ENCODE results near the gene ANO6.

ANO6 gene

DNA sequence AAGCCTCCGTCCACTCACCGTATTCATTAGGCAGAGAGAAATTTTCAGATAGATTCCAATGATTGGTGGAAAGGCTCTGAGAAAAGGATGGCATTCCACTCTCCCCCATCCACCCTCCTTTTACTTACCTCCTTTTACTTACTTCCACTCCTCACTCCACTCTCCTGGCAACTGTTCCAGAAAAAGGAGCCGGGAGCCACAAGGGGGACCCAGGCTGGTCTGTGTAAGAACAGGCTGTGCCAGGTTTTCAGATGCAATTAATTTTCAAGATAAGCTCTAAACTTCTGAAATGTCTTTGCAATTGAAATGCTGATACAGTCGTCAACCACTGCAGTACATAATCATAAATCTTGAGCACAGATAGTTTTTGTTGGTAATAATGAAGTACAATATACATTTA is 248.8 kb downstream of the ANO6 start:
- Histone ChIP-seq H3K4me1 (ENCODE audit: control extremely low read depth in 1 of 4, control insufficient read depth in 4 of 4, insufficient read depth in 4 of 4, low read length in 3 of 4) (peaks cover 0 to 4% (median under 1%) of the 10 kb centered on the region in 4 experiments), H3K27me3 (replicated peaks in 2 of 5; ENCODE audit: control insufficient read depth in 4 of 5, insufficient read depth in 5 of 5, low read length in 4 of 5) (no peaks in the 10 kb centered on the region), H3K4me3 (ENCODE audit: control insufficient read depth in 1 of 7, extremely low read depth in 1 of 7, insufficient read depth in 4 of 7, low read depth in 2 of 7, low read length in 6 of 7) (no peak overlapping the region), H3K9me3 (ENCODE audit: control extremely low read depth in 1 of 5, control insufficient read depth in 4 of 5, insufficient read depth in 2 of 5, low read depth in 1 of 5, low read length in 4 of 5) (no peaks in the 10 kb centered on the region), H3K36me3 (ENCODE audit: control insufficient read depth in 4 of 4, insufficient read depth in 4 of 4, low read length in 3 of 4) (no peaks in the 10 kb centered on the region), H3K27ac (ENCODE audit: insufficient read depth in 1 of 2, low read depth in 1 of 2, low read length in 2 of 2, poor library complexity in 1 of 2, severe bottlenecking in 2 of 2) (no peak overlapping the region)
- ChIA-PET POLR2A (no interaction called here), CTCF (no interaction called here)
- no peak for DNase-seq
- 88% methylated on average over 3 of the region's 4 CpGs for WGBS (ENCODE audit: insufficient coverage)

DNA sequence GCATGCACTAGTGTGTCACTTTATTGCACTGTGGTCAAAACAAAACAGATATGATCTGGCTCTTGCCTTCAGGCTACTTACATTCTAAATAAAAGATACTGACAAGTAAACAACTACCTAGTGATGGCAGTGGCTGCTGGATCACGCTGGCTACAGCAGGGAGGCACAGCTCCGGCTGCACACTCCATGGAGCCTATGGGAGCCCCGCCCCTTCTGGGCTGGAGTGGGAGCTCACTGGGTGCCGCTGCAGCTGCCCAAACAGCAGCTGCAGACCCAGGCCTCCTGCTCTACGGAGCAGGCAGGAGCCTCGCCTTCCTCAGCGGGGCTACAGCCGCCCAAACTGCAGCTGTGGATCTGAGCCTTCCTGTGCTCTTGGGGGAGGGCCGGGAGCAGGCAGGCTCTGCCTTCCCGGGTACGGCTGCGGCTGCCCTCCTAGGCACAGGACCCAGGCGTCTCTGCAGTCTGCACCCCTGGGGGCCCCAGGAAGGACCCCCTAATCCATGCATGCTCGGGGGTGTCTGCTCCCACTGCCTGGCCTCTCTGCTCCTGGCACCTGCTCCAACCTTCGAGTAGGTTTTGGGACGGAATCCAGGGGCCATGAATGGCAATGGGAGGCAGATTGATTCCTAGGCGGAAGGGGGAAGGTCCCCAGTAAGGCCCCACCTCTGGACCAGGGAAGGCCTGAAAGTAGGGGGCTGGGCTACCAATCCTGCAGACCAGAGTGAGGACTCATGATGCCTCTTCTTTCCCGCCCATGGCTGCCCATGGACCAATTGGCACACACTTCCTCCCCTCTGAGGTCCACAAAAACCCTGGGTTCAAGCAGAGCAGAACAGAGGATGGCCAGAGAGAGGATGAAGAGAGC is 253.1 kb downstream of the ANO6 start:
- H3K9me3 ChIP-seq (ENCODE audit: control extremely low read depth in 1 of 5, control insufficient read depth in 4 of 5, insufficient read depth in 2 of 5, low read depth in 1 of 5, low read length in 4 of 5) = peaks cover 0 to 2% (median 0%) of the 10 kb centered on the region in 5 experiments
- H3K27ac ChIP-seq (ENCODE audit: insufficient read depth in 1 of 2, low read depth in 1 of 2, low read length in 2 of 2, poor library complexity in 1 of 2, severe bottlenecking in 2 of 2) = no peak overlapping the region
- DNase-seq = no peak
- CTCF ChIA-PET = no interaction called here
- no peaks in the 10 kb centered on the region for H3K36me3 ChIP-seq (ENCODE audit: control insufficient read depth in 4 of 4, insufficient read depth in 4 of 4, low read length in 3 of 4)
- 97% methylated on average over 16 of the region's 18 CpGs for WGBS (ENCODE audit: insufficient coverage)
- POLR2A ChIA-PET = no interaction called here
- no peak overlapping the region for H3K4me3 ChIP-seq (ENCODE audit: control insufficient read depth in 1 of 7, extremely low read depth in 1 of 7, insufficient read depth in 4 of 7, low read depth in 2 of 7, low read length in 6 of 7)
- no peaks in the 10 kb centered on the region for H3K27me3 ChIP-seq (replicated peaks in 2 of 5; ENCODE audit: control insufficient read depth in 4 of 5, insufficient read depth in 5 of 5, low read length in 4 of 5)
- H3K4me1 ChIP-seq (ENCODE audit: control extremely low read depth in 1 of 4, control insufficient read depth in 4 of 4, insufficient read depth in 4 of 4, low read length in 3 of 4) = peaks cover 0 to 9% (median 4%) of the 10 kb centered on the region in 4 experiments

DNA sequence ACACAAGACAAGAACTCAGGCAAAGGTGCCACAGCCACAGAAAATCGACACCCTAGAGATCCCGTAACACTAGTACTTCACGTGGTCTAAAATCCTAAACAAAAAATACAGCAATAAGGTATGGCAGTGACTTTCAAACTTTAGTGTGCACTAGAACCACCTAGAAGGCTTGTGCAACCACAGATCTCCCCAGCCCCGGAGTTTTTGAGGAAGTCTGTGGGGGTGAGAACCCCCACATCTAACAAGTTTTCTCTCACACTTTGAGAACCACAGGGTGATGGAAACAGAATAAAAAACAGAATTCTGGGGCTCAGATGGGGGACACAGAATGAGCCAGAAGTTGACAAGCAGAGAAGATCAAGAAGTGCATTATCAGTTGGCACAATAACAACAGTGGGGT is 254.0 kb downstream of the ANO6 start:
- peak in 2 of 3 donors; percentile 55 to 57 for DNase-seq
- no peaks in the 10 kb centered on the region for H3K36me3 ChIP-seq (ENCODE audit: control insufficient read depth in 4 of 4, insufficient read depth in 4 of 4, low read length in 3 of 4)
- H3K27me3 ChIP-seq (replicated peaks in 2 of 5; ENCODE audit: control insufficient read depth in 4 of 5, insufficient read depth in 5 of 5, low read length in 4 of 5) = no peaks in the 10 kb centered on the region
- no CpG with 5 or more reads among the region's 4 CpGs for WGBS (ENCODE audit: insufficient coverage)
- H3K9me3 ChIP-seq (ENCODE audit: control extremely low read depth in 1 of 5, control insufficient read depth in 4 of 5, insufficient read depth in 2 of 5, low read depth in 1 of 5, low read length in 4 of 5) = peaks cover 0 to 2% (median 0%) of the 10 kb centered on the region in 5 experiments
- H3K27ac ChIP-seq (ENCODE audit: insufficient read depth in 1 of 2, low read depth in 1 of 2, low read length in 2 of 2, poor library complexity in 1 of 2, severe bottlenecking in 2 of 2) = no peak overlapping the region
- H3K4me3 ChIP-seq (ENCODE audit: control insufficient read depth in 1 of 7, extremely low read depth in 1 of 7, insufficient read depth in 4 of 7, low read depth in 2 of 7, low read length in 6 of 7) = no peak overlapping the region
- ChIA-PET CTCF (no interaction called here), POLR2A (no interaction called here)
- peaks cover 0 to 9% (median 4%) of the 10 kb centered on the region in 4 experiments for H3K4me1 ChIP-seq (ENCODE audit: control extremely low read depth in 1 of 4, control insufficient read depth in 4 of 4, insufficient read depth in 4 of 4, low read length in 3 of 4)

DNA sequence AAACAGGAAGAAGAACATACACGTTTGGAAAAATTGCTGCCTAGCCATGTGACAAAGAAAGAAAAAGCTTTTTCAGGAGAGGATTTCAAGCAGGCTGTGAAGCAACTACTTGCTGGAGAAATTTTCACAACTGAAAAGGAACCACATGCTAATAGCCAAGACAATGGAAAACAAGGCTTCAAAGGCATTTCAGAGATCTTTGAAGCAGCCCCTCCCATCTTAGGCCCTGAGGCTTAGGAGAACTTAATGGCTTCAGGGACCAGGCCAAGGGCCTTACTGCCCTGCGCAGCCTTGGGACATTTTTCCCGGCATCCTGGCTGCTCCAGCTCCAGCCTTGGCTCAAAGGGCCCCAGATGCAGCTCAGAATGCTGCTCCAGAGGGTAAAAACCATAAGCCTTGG is 257.7 kb downstream of the ANO6 start:
- peaks cover 0 to 9% (median 4%) of the 10 kb centered on the region in 4 experiments for H3K4me1 ChIP-seq (ENCODE audit: control extremely low read depth in 1 of 4, control insufficient read depth in 4 of 4, insufficient read depth in 4 of 4, low read length in 3 of 4)
- 67% methylated on average over 3 of the region's 3 CpGs for WGBS (ENCODE audit: insufficient coverage)
- no peak overlapping the region for H3K4me3 ChIP-seq (ENCODE audit: control insufficient read depth in 1 of 7, extremely low read depth in 1 of 7, insufficient read depth in 4 of 7, low read depth in 2 of 7, low read length in 6 of 7)
- DNase-seq = no peak
- no peak overlapping the region for H3K27ac ChIP-seq (ENCODE audit: insufficient read depth in 1 of 2, low read depth in 1 of 2, low read length in 2 of 2, poor library complexity in 1 of 2, severe bottlenecking in 2 of 2)
- CTCF ChIA-PET = no interaction called here
- H3K27me3 ChIP-seq (replicated peaks in 2 of 5; ENCODE audit: control insufficient read depth in 4 of 5, insufficient read depth in 5 of 5, low read length in 4 of 5) = no peaks in the 10 kb centered on the region
- H3K9me3 ChIP-seq (ENCODE audit: control extremely low read depth in 1 of 5, control insufficient read depth in 4 of 5, insufficient read depth in 2 of 5, low read depth in 1 of 5, low read length in 4 of 5) = peaks cover 0 to 7% (median 1%) of the 10 kb centered on the region in 5 experiments
- no peaks in the 10 kb centered on the region for H3K36me3 ChIP-seq (ENCODE audit: control insufficient read depth in 4 of 4, insufficient read depth in 4 of 4, low read length in 3 of 4)
- POLR2A ChIA-PET = no interaction called here

DNA sequence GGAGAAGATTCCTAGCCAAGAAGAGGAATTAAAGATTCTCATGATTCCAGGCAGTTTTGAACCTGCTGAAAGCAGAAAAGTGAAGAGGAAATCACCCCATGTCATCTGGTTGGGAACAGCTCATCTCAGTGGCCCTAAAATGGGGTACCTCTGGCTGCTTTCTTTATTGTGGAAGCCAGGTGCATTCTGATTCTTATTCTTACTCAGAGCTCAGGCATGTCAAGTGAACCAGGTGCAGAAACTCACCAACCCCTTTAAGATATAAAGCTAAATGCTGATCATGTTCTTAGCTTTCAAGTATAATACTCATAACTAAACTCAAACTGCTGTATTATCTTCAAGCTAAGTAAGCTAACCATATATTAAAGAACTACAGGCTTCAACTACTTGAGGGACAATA is 259.7 kb downstream of the ANO6 start:
- DNase-seq = no peak
- no peak overlapping the region for H3K4me3 ChIP-seq (ENCODE audit: control insufficient read depth in 1 of 7, extremely low read depth in 1 of 7, insufficient read depth in 4 of 7, low read depth in 2 of 7, low read length in 6 of 7)
- H3K27me3 ChIP-seq (replicated peaks in 2 of 5; ENCODE audit: control insufficient read depth in 4 of 5, insufficient read depth in 5 of 5, low read length in 4 of 5) = no peaks in the 10 kb centered on the region
- ChIA-PET POLR2A (no interaction called here), CTCF (no interaction called here)
- no peaks in the 10 kb centered on the region for H3K36me3 ChIP-seq (ENCODE audit: control insufficient read depth in 4 of 4, insufficient read depth in 4 of 4, low read length in 3 of 4)
- peaks cover 0 to 7% (median 2%) of the 10 kb centered on the region in 5 experiments for H3K9me3 ChIP-seq (ENCODE audit: control extremely low read depth in 1 of 5, control insufficient read depth in 4 of 5, insufficient read depth in 2 of 5, low read depth in 1 of 5, low read length in 4 of 5)
- H3K4me1 ChIP-seq (ENCODE audit: control extremely low read depth in 1 of 4, control insufficient read depth in 4 of 4, insufficient read depth in 4 of 4, low read length in 3 of 4) = no peaks in the 10 kb centered on the region
- no peak overlapping the region for H3K27ac ChIP-seq (ENCODE audit: insufficient read depth in 1 of 2, low read depth in 1 of 2, low read length in 2 of 2, poor library complexity in 1 of 2, severe bottlenecking in 2 of 2)

DNA sequence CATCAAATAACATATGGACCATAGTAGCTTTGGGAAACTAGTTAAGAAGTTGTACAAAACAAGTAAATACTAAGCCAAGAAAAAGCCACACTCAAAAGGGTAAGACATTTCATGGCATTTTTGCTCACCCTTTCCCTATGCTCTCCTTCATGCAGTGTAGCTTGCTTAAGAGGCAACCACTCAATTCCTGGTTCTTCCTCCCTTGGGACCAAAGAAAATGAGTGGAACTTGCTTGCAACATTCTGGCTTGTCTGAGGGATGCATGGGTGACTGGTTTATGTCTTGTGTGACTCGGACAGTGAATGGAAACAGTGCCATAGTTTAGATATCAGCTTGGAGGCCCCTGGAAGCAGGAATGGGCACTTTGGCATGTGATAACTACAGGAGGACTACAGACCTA is 261.6 kb downstream of the ANO6 start:
- H3K27ac ChIP-seq (ENCODE audit: insufficient read depth in 1 of 2, low read depth in 1 of 2, low read length in 2 of 2, poor library complexity in 1 of 2, severe bottlenecking in 2 of 2) = no peak overlapping the region
- H3K4me1 ChIP-seq (ENCODE audit: control extremely low read depth in 1 of 4, control insufficient read depth in 4 of 4, insufficient read depth in 4 of 4, low read length in 3 of 4) = no peaks in the 10 kb centered on the region
- no peak overlapping the region for H3K4me3 ChIP-seq (ENCODE audit: control insufficient read depth in 1 of 7, extremely low read depth in 1 of 7, insufficient read depth in 4 of 7, low read depth in 2 of 7, low read length in 6 of 7)
- H3K36me3 ChIP-seq (ENCODE audit: control insufficient read depth in 4 of 4, insufficient read depth in 4 of 4, low read length in 3 of 4) = no peaks in the 10 kb centered on the region
- WGBS (ENCODE audit: insufficient coverage) = 100% methylated on average over 1 of the region's 1 CpG
- no peaks in the 10 kb centered on the region for H3K27me3 ChIP-seq (replicated peaks in 2 of 5; ENCODE audit: control insufficient read depth in 4 of 5, insufficient read depth in 5 of 5, low read length in 4 of 5)
- POLR2A ChIA-PET = no interaction called here
- no peak for DNase-seq
- H3K9me3 ChIP-seq (ENCODE audit: control extremely low read depth in 1 of 5, control insufficient read depth in 4 of 5, insufficient read depth in 2 of 5, low read depth in 1 of 5, low read length in 4 of 5) = peaks cover 0 to 7% (median 2%) of the 10 kb centered on the region in 5 experiments
- CTCF ChIA-PET = no interaction called here

DNA sequence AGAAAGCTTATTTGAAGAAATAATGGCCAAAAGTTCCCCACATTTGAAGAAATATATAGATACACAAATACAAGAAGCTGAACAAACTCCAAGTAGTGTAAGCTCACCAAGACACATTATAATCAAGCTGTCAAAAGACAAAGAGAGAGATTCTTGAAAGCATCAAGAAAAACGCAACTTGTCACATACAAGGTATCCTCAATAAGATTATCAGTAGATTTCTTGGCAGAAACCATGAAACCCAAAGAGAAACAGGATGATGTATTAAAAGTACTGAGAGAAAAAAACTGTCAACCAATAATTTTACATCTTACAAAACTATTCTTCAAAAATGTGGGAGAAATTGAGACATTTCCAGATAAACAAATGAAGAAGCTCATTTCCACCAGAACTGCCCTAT is 263.0 kb downstream of the ANO6 start:
- no CpG with 5 or more reads among the region's 1 CpG for WGBS (ENCODE audit: insufficient coverage)
- CTCF ChIA-PET = no interaction called here
- Histone ChIP-seq H3K4me3 (ENCODE audit: control insufficient read depth in 1 of 7, extremely low read depth in 1 of 7, insufficient read depth in 4 of 7, low read depth in 2 of 7, low read length in 6 of 7) (no peak overlapping the region), H3K4me1 (ENCODE audit: control extremely low read depth in 1 of 4, control insufficient read depth in 4 of 4, insufficient read depth in 4 of 4, low read length in 3 of 4) (no peaks in the 10 kb centered on the region), H3K27me3 (replicated peaks in 2 of 5; ENCODE audit: control insufficient read depth in 4 of 5, insufficient read depth in 5 of 5, low read length in 4 of 5) (no peaks in the 10 kb centered on the region), H3K27ac (ENCODE audit: insufficient read depth in 1 of 2, low read depth in 1 of 2, low read length in 2 of 2, poor library complexity in 1 of 2, severe bottlenecking in 2 of 2) (no peak overlapping the region), H3K9me3 (ENCODE audit: control extremely low read depth in 1 of 5, control insufficient read depth in 4 of 5, insufficient read depth in 2 of 5, low read depth in 1 of 5, low read length in 4 of 5) (peaks cover 0 to 5% (median 0%) of the 10 kb centered on the region in 5 experiments), H3K36me3 (ENCODE audit: control insufficient read depth in 4 of 4, insufficient read depth in 4 of 4, low read length in 3 of 4) (no peaks in the 10 kb centered on the region)
- DNase-seq = no peak
- POLR2A ChIA-PET = no interaction called here

Data from common myeloid progenitor, CD34-positive (primary cell).